ENCODE results near the gene ABR. TPM values are rescaled to one million over a fixed set of nuclear protein-coding genes. Genes with fewer than 3 reads are reported as not detected.

Gene ABR
- total and polyA plus RNA-seq, 2 of the 13 experiments (the other 11 are each of a cell fraction or from before 2014, with no cell fraction given), result 12.4 to 40.4 TPM

DNA sequence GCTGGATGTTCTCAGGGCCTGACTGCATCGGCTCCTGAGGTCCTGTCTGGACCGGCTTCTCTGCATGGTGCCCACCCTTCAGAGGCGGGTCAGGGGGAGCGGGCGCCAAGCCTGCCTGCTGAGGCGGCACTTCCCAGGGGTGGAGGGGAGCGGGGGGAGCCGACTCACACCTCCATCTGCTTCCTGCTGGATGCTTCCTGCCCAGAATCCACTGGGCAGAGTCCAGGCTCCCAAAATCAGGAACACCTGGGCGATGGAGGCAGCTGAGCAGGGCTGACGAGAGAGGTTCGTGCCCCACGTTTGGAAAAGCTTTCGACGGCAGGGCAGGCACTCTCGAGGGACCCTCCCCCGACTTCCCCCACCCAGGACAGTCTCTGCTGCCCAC lies 140.7 kb downstream of the ABR start:
- no peak overlapping the region for H3K9ac ChIP-seq (ENCODE audit: insufficient read depth, low read depth, low read length)
- no peaks in the 10 kb centered on the region for H3K79me2 ChIP-seq (ENCODE audit: insufficient read depth, low read length)
- peaks cover 19% of the 10 kb centered on the region for H3K4me1 ChIP-seq (ENCODE audit: insufficient read depth, low read length)
- no peak for ATAC-seq
- ChIA-PET POLR2A (no interaction called here), CTCF (ENCODE audit: low intra/inter-chr PET ratio, low total read pairs) (no interaction called here)
- H4K20me1 ChIP-seq (ENCODE audit: insufficient read depth, low read length), result no peaks in the 10 kb centered on the region
- H3K4me3 ChIP-seq (replicated peaks in 1 of 3; ENCODE audit: insufficient read depth in 1 of 3, low read depth in 2 of 3, low read length in 3 of 3), result no peak overlapping the region
- H3K27me3 ChIP-seq (ENCODE audit: control insufficient read depth in 1 of 2, insufficient read depth in 2 of 2, low read length in 2 of 2), result no peaks in the 10 kb centered on the region
- no peak overlapping the region for H3K27ac ChIP-seq (ENCODE audit: extremely low read length, insufficient read depth, low read length)
- no peak overlapping the region for H3K4me2 ChIP-seq (ENCODE audit: low read depth, low read length)
- WGBS (ENCODE audit: low lambda C conversion rate), result 92% methylated on average over 15 of the region's 16 CpGs
- DNase-seq (ENCODE audit: low spot score), result no peak
- intact Hi-C loops (cut with micrococcal nuclease; ENCODE audit: unreplicated experiment) (no loop called here), in situ Hi-C loops (cut with HindIII; ENCODE audit: extremely low pct_ligation_motif_present, low pct_unique_long_range_greater_than_20kb) (no loop called here)
- FAIRE-seq, result no peak
- H3K9me3 ChIP-seq (ENCODE audit: low read length), result no peaks in the 10 kb centered on the region
- no TSS peak for BruUV-seq (replicated peaks)
- no peak overlapping the region for H2AFZ ChIP-seq (ENCODE audit: low read length)
- H3K36me3 ChIP-seq (replicated peaks in 1 of 2; ENCODE audit: control insufficient read depth in 1 of 2, insufficient read depth in 2 of 2, low read length in 2 of 2), result peaks cover 0 to 1% of the 10 kb centered on the region in 2 experiments; a peak in 1 of 5 replicates
- no peak for TF ChIP-seq ZNF678 (CRISPR knock-in tag; IDR thresholded peaks at IDR 0.05)
- no peak for TF ChIP-seq NFKBIZ (CRISPR knock-in tag; IDR thresholded peaks at IDR 0.05)
- no peak for TF ChIP-seq ZSCAN22 (CRISPR knock-in tag; IDR thresholded peaks at IDR 0.05)
- TF ChIP-seq TGIF2 (CRISPR knock-in tag; IDR thresholded peaks at IDR 0.05), result no peak
- no peak for TF ChIP-seq CENPT (CRISPR knock-in tag; IDR thresholded peaks at IDR 0.05; ENCODE audit: low read depth)
- no peak for TF ChIP-seq ATF7-NPFF (CRISPR knock-in tag; IDR thresholded peaks at IDR 0.05; ENCODE audit: low read depth)
- TF ChIP-seq ONECUT2 (CRISPR knock-in tag; IDR thresholded peaks at IDR 0.05), result no peak
- TF ChIP-seq RFX1 (IDR thresholded peaks at IDR 0.05), result no peak
- no peak for TF ChIP-seq SATB2 (CRISPR knock-in tag; IDR thresholded peaks at IDR 0.05)
- TF ChIP-seq ZNF878 (CRISPR knock-in tag; IDR thresholded peaks at IDR 0.05), result no peak
- TF ChIP-seq, protein P1, sequence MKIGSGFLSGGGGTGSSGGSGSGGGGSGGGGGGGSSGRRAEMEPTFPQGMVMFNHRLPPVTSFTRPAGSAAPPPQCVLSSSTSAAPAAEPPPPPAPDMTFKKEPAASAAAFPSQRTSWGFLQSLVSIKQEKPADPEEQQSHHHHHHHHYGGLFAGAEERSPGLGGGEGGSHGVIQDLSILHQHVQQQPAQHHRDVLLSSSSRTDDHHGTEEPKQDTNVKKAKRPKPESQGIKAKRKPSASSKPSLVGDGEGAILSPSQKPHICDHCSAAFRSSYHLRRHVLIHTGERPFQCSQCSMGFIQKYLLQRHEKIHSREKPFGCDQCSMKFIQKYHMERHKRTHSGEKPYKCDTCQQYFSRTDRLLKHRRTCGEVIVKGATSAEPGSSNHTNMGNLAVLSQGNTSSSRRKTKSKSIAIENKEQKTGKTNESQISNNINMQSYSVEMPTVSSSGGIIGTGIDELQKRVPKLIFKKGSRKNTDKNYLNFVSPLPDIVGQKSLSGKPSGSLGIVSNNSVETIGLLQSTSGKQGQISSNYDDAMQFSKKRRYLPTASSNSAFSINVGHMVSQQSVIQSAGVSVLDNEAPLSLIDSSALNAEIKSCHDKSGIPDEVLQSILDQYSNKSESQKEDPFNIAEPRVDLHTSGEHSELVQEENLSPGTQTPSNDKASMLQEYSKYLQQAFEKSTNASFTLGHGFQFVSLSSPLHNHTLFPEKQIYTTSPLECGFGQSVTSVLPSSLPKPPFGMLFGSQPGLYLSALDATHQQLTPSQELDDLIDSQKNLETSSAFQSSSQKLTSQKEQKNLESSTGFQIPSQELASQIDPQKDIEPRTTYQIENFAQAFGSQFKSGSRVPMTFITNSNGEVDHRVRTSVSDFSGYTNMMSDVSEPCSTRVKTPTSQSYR (CRISPR knock-in tag; IDR thresholded peaks at IDR 0.05; ENCODE audit: borderline replicate concordance), result no peak
- TF ChIP-seq SPEN (CRISPR knock-in tag; IDR thresholded peaks at IDR 0.05; ENCODE audit: low read depth), result no peak
- TF ChIP-seq ZNF432 (CRISPR knock-in tag; IDR thresholded peaks at IDR 0.05; ENCODE audit: borderline replicate concordance), result no peak
- TF ChIP-seq IKZF4 (CRISPR knock-in tag; IDR thresholded peaks at IDR 0.05; ENCODE audit: borderline replicate concordance, low read depth, not compliant biosample characterization), result no peak
- TF ChIP-seq, protein P2, sequence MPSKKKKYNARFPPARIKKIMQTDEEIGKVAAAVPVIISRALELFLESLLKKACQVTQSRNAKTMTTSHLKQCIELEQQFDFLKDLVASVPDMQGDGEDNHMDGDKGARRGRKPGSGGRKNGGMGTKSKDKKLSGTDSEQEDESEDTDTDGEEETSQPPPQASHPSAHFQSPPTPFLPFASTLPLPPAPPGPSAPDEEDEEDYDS (CRISPR knock-in tag; IDR thresholded peaks at IDR 0.05), result no peak
- no peak for TF ChIP-seq ZNF343 (CRISPR knock-in tag; IDR thresholded peaks at IDR 0.05)
- TF ChIP-seq FOXP1 (IDR thresholded peaks at IDR 0.05), result no peak
- no peak for TF ChIP-seq FOXP1 (CRISPR knock-in tag; IDR thresholded peaks at IDR 0.05)
- TF ChIP-seq TCF7L2 (IDR thresholded peaks at IDR 0.05; ENCODE audit: low read depth, low read length), result no peak
